ENCODE data around the gene ATXN7L1. TPM values are rescaled to one million over a fixed set of nuclear protein-coding genes. Genes with fewer than 3 reads are reported as not detected.

Gene ATXN7L1
- total and polyA plus RNA-seq, 2 of the 8 experiments (the other 6 are each of a cell fraction or from before 2014, with no cell fraction given) = 14.3 to 34.0 TPM

- Histone ChIP-seq H4K5ac (ENCODE audit: insufficient read length, low read depth, low read length) (no peak overlapping the region), H2AFZ (ENCODE audit: low read length) (no peak overlapping the region), H3K14ac (ENCODE audit: insufficient read length) (no peak overlapping the region), H3K79me2 (ENCODE audit: control insufficient read depth in 1 of 2, insufficient read depth in 2 of 2, low read length in 2 of 2) (no peaks in the 10 kb centered on the region), H4K91ac (replicated peaks; ENCODE audit: insufficient read length, low read length) (no peak overlapping the region), H3K27me3 (replicated peaks in 1 of 4; ENCODE audit: control insufficient read depth in 3 of 4, extremely low read depth in 1 of 4, insufficient read depth in 3 of 4, low read length in 3 of 4) (no peaks in the 10 kb centered on the region), H2BK12ac (ENCODE audit: low read depth, low read length) (peak overlapping the region; percentile 32), H3K56ac (replicated peaks; ENCODE audit: insufficient read length, low read depth, low read length) (no peak overlapping the region), H3K79me1 (ENCODE audit: low read depth, low read length) (0 out of 2 replicates have a peak, but pooled peaks cover 2% of the 10 kb centered on the region), H3K4me3 (ENCODE audit: extremely low read depth in 1 of 4, insufficient read depth in 2 of 4, low read depth in 3 of 4, low read length in 4 of 4) (no peak overlapping the region), H2BK120ac (replicated peaks; ENCODE audit: low read depth, low read length) (no peak overlapping the region), H3K23ac (ENCODE audit: insufficient read length) (no peak overlapping the region), H2BK15ac (ENCODE audit: low read length) (peak overlapping the region; percentile 68), H3K4me2 (ENCODE audit: insufficient read depth in 1 of 2, low read depth in 2 of 2, low read length in 2 of 2) (no peak overlapping the region; a peak in 1 of 4 replicates), H2AK5ac (ENCODE audit: low read depth, low read length) (peak overlapping the region; percentile 18; the same call in 1 of the 2 replicates), H3K4me1 (replicated peaks in 1 of 4; ENCODE audit: control insufficient read depth in 3 of 4, insufficient read depth in 4 of 4, low read length in 3 of 4) (peaks cover 10 to 16% (median 13%) of the 10 kb centered on the region in 4 experiments), H3K23me2 (ENCODE audit: low read depth, low read length) (no peaks in the 10 kb centered on the region), H4K20me1 (replicated peaks in 1 of 2; ENCODE audit: control insufficient read depth in 1 of 2, insufficient read depth in 2 of 2, low read length in 2 of 2) (no peaks in the 10 kb centered on the region), H3K18ac (ENCODE audit: extremely low read depth, low read length) (0 out of 2 replicates have a peak overlapping the region, but pooled peaks have one; percentile 11), H3K4ac (replicated peaks; ENCODE audit: insufficient read length, low read depth, low read length) (no peak overlapping the region), H3K27ac (ENCODE audit: low read depth, low read length) (peak overlapping the region; percentile 29; the same call in 1 of the 2 replicates), H2BK5ac (ENCODE audit: low read depth, low read length) (0 out of 2 replicates have a peak overlapping the region, but pooled peaks have one; percentile 22), H3K9me3 (ENCODE audit: insufficient read depth in 2 of 2, low read depth in 1 of 2, low read length in 1 of 2) (no peaks in the 10 kb centered on the region), H4K8ac (ENCODE audit: extremely low read depth, insufficient read depth, low read length) (no peak overlapping the region), H2BK20ac (ENCODE audit: low read length) (no peak overlapping the region), H3K36me3 (ENCODE audit: control insufficient read depth in 2 of 4, insufficient read depth in 4 of 4, low read length in 3 of 4) (peaks cover 0 to 4% (median 2%) of the 10 kb centered on the region in 4 experiments; a peak in 3 of 8 replicates), H3K9ac (replicated peaks in 1 of 4; ENCODE audit: extremely low read depth in 1 of 4, low read depth in 3 of 4, low read length in 3 of 4) (peak overlapping the region in 1 of 4 experiments; percentile 21; a peak in 1 of 7 replicates)
- DNase-seq (ENCODE audit: low read depth in 1 of 2, low spot score in 2 of 2) (no peak), FAIRE-seq (no peak)
- TF ChIP-seq KDM1A (IDR thresholded peaks at IDR 0.05; ENCODE audit: borderline replicate concordance, low read length) (no peak), ATF3 (IDR thresholded peaks at IDR 0.05; ENCODE audit: insufficient read depth, low read depth, low read length) (no peak), BACH1 (IDR thresholded peaks at IDR 0.05; ENCODE audit: low read length) (no peak), ATF2 (IDR thresholded peaks at IDR 0.05; ENCODE audit: low read length) (no peak)
- ChIA-PET CTCF (ENCODE audit: partially characterized antibody) (interaction anchor here (0.6 to 3.3 kb wide), 9 partner anchors 8 to 461 kb away, joined by 3 to 23 read pairs (median 3); no protein-coding TSS in a partner anchor), POLR2A (ENCODE audit: partially characterized antibody) (interaction anchor here (1.4 kb wide), 1 partner anchor 13 kb away, joined by 3 read pairs; no protein-coding TSS in a partner anchor)
- 90% methylated on average over 7 of the region's 7 CpGs; no CpG with 5 or more reads in 1 of the 2 experiments for WGBS, 2 experiments (ENCODE audit: extremely low coverage in 1 of 2, insufficient coverage in 1 of 2, insufficient read length in 1 of 2, insufficient replicate concordance in 2 of 2, low coverage in 1 of 2, low lambda C conversion rate in 2 of 2, missing lambda C conversion rate in 1 of 2)
Measured at GRCh38 chr7:105665684-105666083, 210.7 kb downstream of the ATXN7L1 start.

Measured in H1 (cell line).